Gastroesophageal sphincter (tissue), 3 donors: ENCODE measurements around the gene LRRTM3.

Experiments
- CTCF ChIP-seq, 4 experiments: fragments of 200-600 bp in 2 of 4; fragments of 450-650 bp in 2 of 4; sonication (generic) in 1 of 4; IDR thresholded peaks; one replicate each; pipeline ENCODE4 v1.5.1; 2017 to 2019; ENCODE audit warnings: antibody characterized with exemption in 4 of 4, mild to moderate bottlenecking in 2 of 4, moderate library complexity in 2 of 4
- POLR2A ChIP-seq, 2 donors: fragments of 450-650 bp; IDR thresholded peaks; one replicate each; pipeline ENCODE4 v1.6.1; 2017; ENCODE audit warnings: antibody characterized with exemption in 2 of 2, mild to moderate bottlenecking in 2 of 2, moderate library complexity in 1 of 2
- POLR2AphosphoS5 ChIP-seq: sonication (generic); formaldehyde crosslinking; IDR thresholded peaks from one replicate; pipeline ENCODE4 v1.6.1; 2017; ENCODE audit warnings: antibody characterized with exemption

- TF ChIP-seq CTCF (IDR thresholded peaks at IDR 0.05) (no peak), POLR2A (IDR thresholded peaks at IDR 0.05) (no peak), POLR2AphosphoS5 (no peak)
Measured at GRCh38 chr10:66877361-66877760, 48.5 kb upstream of the LRRTM3 start.
